Endothelial cell of umbilical vein (primary cell): ENCODE data around the gene SETX. TPM values are rescaled to one million over a fixed set of nuclear protein-coding genes. Genes with fewer than 3 reads are reported as not detected.

ENCODE experiments used
- BruUV-seq: library from RNA; stranded (reverse); fragments of 400-500 nt; replicated peaks from 2 replicates; lab custom pipeline; 2021; lab: Mats Ljungman, UMichigan
- CTCF ChIA-PET: fragments of 300-600, 350-600 bp; sonication (Branson Sonifier 250); formaldehyde crosslinking; loops from one replicate; lab custom pipeline; 2021; ENCODE audit warnings: antibody characterized with exemption, inconsistent platforms; lab: Charles Lee
- POLR2A ChIA-PET: fragments of 300-600, 350-600 bp; sonication (Branson Sonifier 250); formaldehyde crosslinking; loops from one replicate; lab custom pipeline; 2021; ENCODE audit warnings: antibody characterized with exemption, inconsistent platforms; lab: Charles Lee
- DNase-seq: peaks from one replicate; pipeline ENCODE4 v3.0.0-alpha.2; 2011; ENCODE audit warnings: low read depth, low spot score
- FAIRE-seq: peaks from 2 replicates; lab custom pipeline; 2011; peaks lifted over from hg19 to GRCh38; lab: Jason Lieb, UNC
- H2AFZ ChIP-seq: 2 replicates; pipeline ENCODE4 v1.6.0; 2012; ENCODE audit warnings: low read depth, low read length, control low read depth, inconsistent platforms
- H3K27ac ChIP-seq: 2 replicates; pipeline ENCODE4 v1.5.1; 2011; ENCODE audit warnings: low read depth, mild to moderate bottlenecking, control low read depth, low read length, moderate library complexity; ENCODE audit not compliant: insufficient read depth
- H3K27me3 ChIP-seq, 2 experiments: 2 replicates each; pipeline versions ENCODE4 v1.6.0 to v1.6.1; 2011; ENCODE audit warnings: low read length in 2 of 2, mixed read lengths in 1 of 2; ENCODE audit not compliant: control insufficient read depth in 2 of 2, insufficient read depth in 2 of 2
- H3K36me3 ChIP-seq, 2 experiments: 2 replicates in 1 of 2; 3 replicates in 1 of 2; pipeline ENCODE4 v1.5.1; 2011; ENCODE audit warnings: low read length in 2 of 2, mild to moderate bottlenecking in 1 of 2, moderate library complexity in 1 of 2; ENCODE audit not compliant: control insufficient read depth in 2 of 2, insufficient read depth in 2 of 2; ENCODE audit errors: extremely low read depth in 1 of 2
- H3K4me1 ChIP-seq: 3 replicates; pipeline ENCODE4 v1.5.1; 2011; ENCODE audit warnings: mild to moderate bottlenecking, low read length; ENCODE audit not compliant: control insufficient read depth, insufficient read depth; ENCODE audit errors: extremely low read depth
- H3K4me2 ChIP-seq: 2 replicates; pipeline ENCODE4 v1.6.1; 2011; ENCODE audit warnings: low read length, control low read depth, mixed read lengths; ENCODE audit not compliant: insufficient read depth
- H3K4me3 ChIP-seq, 3 experiments: fragments of 200-600 bp in 1 of 3; sonication (generic), shearing (Covaris generic) in 1 of 3; replicated peaks in 1 of 3; 2 replicates each; pipeline ENCODE4 v1.5.1; 2011 to 2016; ENCODE audit warnings: control low read depth in 3 of 3, low read length in 3 of 3, mild to moderate bottlenecking in 2 of 3, inconsistent platforms in 1 of 3, low read depth in 1 of 3, moderate library complexity in 1 of 3; ENCODE audit not compliant: insufficient read depth in 1 of 3
- H3K79me2 ChIP-seq: 2 replicates; pipeline ENCODE4 v1.6.0; 2012; ENCODE audit warnings: low read length, inconsistent platforms; ENCODE audit not compliant: control insufficient read depth, insufficient read depth
- H3K9ac ChIP-seq: replicated peaks from 2 replicates; pipeline ENCODE3; 2011; ENCODE audit warnings: low read length, control low read depth; ENCODE audit not compliant: insufficient read depth; ENCODE audit errors: extremely low read depth
- H3K9me1 ChIP-seq: replicated peaks from 3 replicates; pipeline ENCODE4 v1.6.0; 2011; ENCODE audit warnings: mild to moderate bottlenecking, low read length; ENCODE audit not compliant: control insufficient read depth, insufficient read depth; ENCODE audit errors: extremely low read depth
- H3K9me3 ChIP-seq: replicated peaks from 2 replicates; pipeline ENCODE4 v1.5.1; 2012; ENCODE audit warnings: low read length, inconsistent platforms; ENCODE audit not compliant: control insufficient read depth, insufficient read depth
- H4K20me1 ChIP-seq: replicated peaks from 2 replicates; pipeline ENCODE3; 2011; ENCODE audit warnings: mild to moderate bottlenecking, low read length; ENCODE audit not compliant: control insufficient read depth, insufficient read depth; ENCODE audit errors: extremely low read depth
- CTCF ChIP-seq, 2 donors: IDR thresholded peaks; 1 replicate in 1 of 2; 2 replicates in 1 of 2; pipeline ENCODE4 v1.5.1; 2011; ENCODE audit warnings: low read length in 2 of 2, mild to moderate bottlenecking in 2 of 2, moderate library complexity in 2 of 2, control low read depth in 1 of 2, inconsistent platforms in 1 of 2, low read depth in 1 of 2; ENCODE audit not compliant: insufficient read depth in 1 of 2; ENCODE audit errors: extremely low read depth in 1 of 2
- EZH2 ChIP-seq: IDR thresholded peaks from 2 replicates; pipeline ENCODE4 v1.6.1; 2012; ENCODE audit warnings: borderline replicate concordance, low read depth, mild to moderate bottlenecking, moderate library complexity, low read length, inconsistent platforms; ENCODE audit not compliant: severe bottlenecking
- FOS ChIP-seq: IDR thresholded peaks from 2 replicates; pipeline ENCODE4 v1.6.1; 2011; ENCODE audit warnings: mild to moderate bottlenecking, low read length, moderate library complexity, borderline replicate concordance; ENCODE audit not compliant: insufficient read depth
- GATA2 ChIP-seq: IDR thresholded peaks from 2 replicates; pipeline ENCODE4 v1.7.0; 2011; ENCODE audit warnings: low read depth, mild to moderate bottlenecking, moderate library complexity, mixed read lengths, low read length; ENCODE audit not compliant: insufficient read length, insufficient read depth
- JUN ChIP-seq: IDR thresholded peaks from 2 replicates; pipeline ENCODE4 v1.6.1; 2011; ENCODE audit warnings: borderline replicate concordance, low read depth; ENCODE audit not compliant: insufficient read length, insufficient read depth
- MAX ChIP-seq: IDR thresholded peaks from 2 replicates; pipeline ENCODE4 v1.6.1; 2011; ENCODE audit not compliant: insufficient read depth, insufficient read length
- MYC ChIP-seq: IDR thresholded peaks from one replicate; pipeline ENCODE4 v1.6.1; 2011; ENCODE audit warnings: mild to moderate bottlenecking, low read depth, low read length
- POLR2A ChIP-seq: IDR thresholded peaks from 2 replicates; pipeline ENCODE4 v1.6.1; 2012; ENCODE audit warnings: low read depth, mild to moderate bottlenecking, control low read depth, low read length
- POLR2AphosphoS5 ChIP-seq: IDR thresholded peaks from 2 replicates; pipeline ENCODE4 v1.6.1; 2012; ENCODE audit warnings: low read depth, mild to moderate bottlenecking, control low read depth, low read length, moderate library complexity; ENCODE audit not compliant: insufficient read depth
- dilution Hi-C: fragments of 300-500 bp; cut with MboI; formaldehyde crosslinking; loops from one replicate; pipeline ENCODE4 v1.15.0; 2019; ENCODE audit warnings: low sequenced_read_pairs; ENCODE audit not compliant: extremely low pct_ligation_motif_present
- intact Hi-C: fragments of 100-400 bp; cut with micrococcal nuclease; formaldehyde crosslinking; loops from one replicate; pipeline ENCODE4 v1.10.0; 2022
- polyA plus RNA-seq, 4 experiments: library from polyadenylated mRNA; depleted of rRNA in 3 of 4; stranded (reverse) in 3 of 4; unstranded in 1 of 4; fragments of >200 nt; gene quantifications; 2 replicates each; pipeline versions ENCODE4 v1.2.1 to v1.2.3, GENCODE V29; 2011 to 2012; ENCODE audit warnings: missing spikeins in 1 of 4
- total RNA-seq: library from RNA; stranded (reverse); gene quantifications from 2 replicates; pipeline ENCODE4 v1.2.3, GENCODE V29; 2021

Gene SETX
- total and polyA plus RNA-seq, 2 donors (not counting 3 experiments of a cell fraction or from before 2014, with no cell fraction given) = 20.9 to 47.7 TPM

- Histone ChIP-seq H3K9ac (no peak overlapping the region), H3K36me3 (peaks cover 9 to 16% of the 10 kb centered on the region in 2 experiments), H3K4me1 (no peaks in the 10 kb centered on the region), H2AFZ (no peak overlapping the region), H3K79me2 (peaks cover 8% of the 10 kb centered on the region), H3K4me2 (no peak overlapping the region), H3K4me3 (no peak overlapping the region), H3K9me3 (no peaks in the 10 kb centered on the region), H4K20me1 (no peaks in the 10 kb centered on the region), H3K9me1 (no peaks in the 10 kb centered on the region), H3K27ac (no peak overlapping the region), H3K27me3 (no peaks in the 10 kb centered on the region)
- TF ChIP-seq EZH2 = no peak
- TF ChIP-seq CTCF (IDR thresholded peaks at IDR 0.05; ENCODE audit: extremely low read depth in 1 of 2, insufficient read depth in 1 of 2, low read depth in 1 of 2, low read length in 2 of 2) = no peak
- no peak for TF ChIP-seq FOS
- TF ChIP-seq POLR2AphosphoS5 = no peak
- no peak for TF ChIP-seq MYC
- no peak for TF ChIP-seq JUN
- no peak for TF ChIP-seq POLR2A
- no peak for TF ChIP-seq GATA2
- TF ChIP-seq MAX = no peak
- intact Hi-C loops = no loop called here
- ChIA-PET POLR2A (no interaction called here), CTCF (interaction anchor here (0.9 kb wide), 1 partner anchor 51 kb away, joined by 3 read pairs; no protein-coding TSS in a partner anchor)
- DNase-seq (no peak), FAIRE-seq (no peak)
- BruUV-seq = no TSS peak
- dilution Hi-C loops = no loop called here
Observed at GRCh38 chr9:132311978-132312377, 42.8 kb downstream of the SETX start.
